Keratinocyte (primary cell): ENCODE measurements around the gene BTRC. TPM values are rescaled to one million over a fixed set of nuclear protein-coding genes. Genes with fewer than 3 reads are reported as not detected.
A peak's percentile ranks its signal among the peaks of the same experiment; 100 is the strongest.

Experiments used
- DNase-seq: peaks from one replicate; pipeline ENCODE4 v3.0.0-alpha.2; 2011; ENCODE audit warnings: low read depth, missing footprints, low spot score
- FAIRE-seq: peaks from 2 replicates; lab custom pipeline; 2011; peaks lifted over from hg19 to GRCh38; lab: Jason Lieb, UNC
- H2AFZ ChIP-seq: 2 replicates; pipeline ENCODE4 v1.6.0; 2012; ENCODE audit warnings: low read length, control low read depth, inconsistent platforms; ENCODE audit not compliant: control insufficient read depth
- H3K27ac ChIP-seq: 2 replicates; pipeline ENCODE4 v1.5.1; 2011; ENCODE audit warnings: low read length; ENCODE audit not compliant: control insufficient read depth, insufficient read depth
- H3K27me3 ChIP-seq: 3 replicates; pipeline ENCODE4 v1.6.0; 2011; ENCODE audit warnings: low read length; ENCODE audit not compliant: control insufficient read depth, insufficient read depth; ENCODE audit errors: extremely low read depth
- H3K36me3 ChIP-seq, 2 experiments: 2 replicates in 1 of 2; 3 replicates in 1 of 2; pipeline ENCODE4 v1.5.1; 2011; ENCODE audit warnings: low read length in 2 of 2, mild to moderate bottlenecking in 1 of 2; ENCODE audit not compliant: control insufficient read depth in 2 of 2, insufficient read depth in 2 of 2; ENCODE audit errors: extremely low read depth in 1 of 2
- H3K4me1 ChIP-seq: 3 replicates; pipeline ENCODE4 v1.5.1; 2011; ENCODE audit warnings: low read length; ENCODE audit not compliant: control insufficient read depth, insufficient read depth; ENCODE audit errors: extremely low read depth
- H3K4me2 ChIP-seq: 3 replicates; pipeline ENCODE4 v1.6.0; 2011; ENCODE audit warnings: low read depth, low read length; ENCODE audit not compliant: control insufficient read depth, insufficient read depth; ENCODE audit errors: extremely low read depth
- H3K4me3 ChIP-seq, 3 experiments: fragments of 200-600 bp in 1 of 3; sonication (generic) in 1 of 3; 2 replicates in 2 of 3; 3 replicates in 1 of 3; pipeline ENCODE4 v1.5.1; 2011 to 2016; ENCODE audit warnings: low read length in 3 of 3, mild to moderate bottlenecking in 3 of 3, control low read depth in 2 of 3, inconsistent platforms in 1 of 3, low read depth in 1 of 3, mixed read lengths in 1 of 3, mixed run types in 1 of 3, moderate library complexity in 1 of 3; ENCODE audit not compliant: control insufficient read depth in 2 of 3, insufficient read depth in 2 of 3; ENCODE audit errors: extremely low read depth in 1 of 3
- H3K79me2 ChIP-seq: 2 replicates; pipeline ENCODE4 v1.6.0; 2012; ENCODE audit warnings: low read length; ENCODE audit not compliant: control insufficient read depth, insufficient read depth
- H3K9ac ChIP-seq: 3 replicates; pipeline ENCODE4 v1.6.0; 2011; ENCODE audit warnings: low read length; ENCODE audit not compliant: control insufficient read depth, insufficient read depth; ENCODE audit errors: extremely low read depth
- H3K9me1 ChIP-seq: 3 replicates; pipeline ENCODE4 v1.6.0; 2011; ENCODE audit warnings: low read length; ENCODE audit not compliant: control insufficient read depth, insufficient read depth; ENCODE audit errors: extremely low read depth
- H3K9me3 ChIP-seq: 2 replicates; pipeline ENCODE4 v1.5.1; 2012; ENCODE audit warnings: low read depth, low read length; ENCODE audit not compliant: control insufficient read depth
- H4K20me1 ChIP-seq: 3 replicates; pipeline ENCODE4 v1.6.0; 2011; ENCODE audit warnings: low read length; ENCODE audit not compliant: control insufficient read depth, insufficient read depth; ENCODE audit errors: extremely low read depth
- CTCF ChIP-seq, 3 experiments: IDR thresholded peaks in 1 of 3; conservative IDR thresholded peaks in 1 of 3; optimal IDR thresholded peaks in 1 of 3; 2 replicates in 2 of 3; 3 replicates in 1 of 3; pipeline versions ENCODE3 to v1.5.1; 2011; ENCODE audit warnings: low read length in 3 of 3, mild to moderate bottlenecking in 3 of 3, moderate library complexity in 2 of 3, control low read depth in 1 of 3, inconsistent platforms in 1 of 3; ENCODE audit not compliant: insufficient read depth in 2 of 3; ENCODE audit errors: extremely low read depth in 1 of 3
- EZH2 ChIP-seq: IDR thresholded peaks from one replicate; pipeline ENCODE4 v1.6.1; 2012; ENCODE audit warnings: inconsistent platforms, mild to moderate bottlenecking, low read length, moderate library complexity
- dilution Hi-C: fragments of 300-500 bp; cut with MboI; formaldehyde crosslinking; loops from one replicate; pipeline ENCODE4 v1.7.0; 2020; ENCODE audit warnings: low sequenced_read_pairs; ENCODE audit not compliant: extremely low pct_ligation_motif_present
- polyA plus RNA-seq, 5 experiments: library from polyadenylated mRNA; depleted of rRNA in 3 of 5; stranded (reverse) in 3 of 5; stranded (forward) in 1 of 5; unstranded in 1 of 5; fragments of >200 nt; gene quantifications; 1 replicate in 1 of 5; 2 replicates in 3 of 5; 3 replicates in 1 of 5; pipeline versions ENCODE4 v1.2.1 to v1.2.3, GENCODE V29; 2011 to 2012; ENCODE audit warnings: missing spikeins in 2 of 5, low read depth in 1 of 5, low replicate concordance in 1 of 5

BTRC gene
- polyA plus RNA-seq, 1 donor (not counting 4 experiments of a cell fraction or from before 2014, with no cell fraction given): 21.7 TPM

DNA sequence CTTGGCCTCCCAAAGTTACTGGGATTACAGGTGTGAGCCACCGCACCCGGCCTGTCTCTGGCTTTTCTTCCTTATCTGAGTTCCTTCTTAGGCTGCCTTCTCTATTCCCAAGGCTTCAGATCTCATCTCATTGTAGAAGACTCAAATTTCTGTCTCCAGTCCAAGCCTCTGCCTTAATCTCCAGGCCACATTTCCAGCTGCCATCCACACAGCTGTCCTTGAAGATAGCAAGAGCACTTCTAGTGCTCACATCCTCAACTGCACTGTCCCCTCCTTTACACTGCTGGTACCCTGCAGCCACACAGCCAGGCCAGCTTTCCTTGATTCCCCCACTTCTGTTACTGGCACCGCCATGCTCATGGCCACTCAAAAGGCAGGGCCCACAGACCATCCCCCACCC is 198.5 kb downstream of the BTRC start:
- Histone ChIP-seq H2AFZ (no peak overlapping the region), H3K9me3 (no peaks in the 10 kb centered on the region), H3K9me1 (no peaks in the 10 kb centered on the region), H3K27me3 (no peaks in the 10 kb centered on the region), H3K79me2 (no peaks in the 10 kb centered on the region), H4K20me1 (no peaks in the 10 kb centered on the region), H3K27ac (no peak overlapping the region), H3K9ac (no peak overlapping the region), H3K4me1 (no peaks in the 10 kb centered on the region), H3K36me3 (peaks cover 0 to 4% of the 10 kb centered on the region in 2 experiments), H3K4me3 (no peak overlapping the region), H3K4me2 (no peak overlapping the region)
- DNase-seq (no peak), FAIRE-seq (no peak)
- no peak for TF ChIP-seq EZH2
- no peak for TF ChIP-seq CTCF (optimal IDR thresholded peaks at IDR 0.05 in 1 of 3, IDR thresholded peaks at IDR 0.05 in 1 of 3, conservative IDR thresholded peaks at IDR 0.05 in 1 of 3; ENCODE audit: extremely low read depth in 1 of 3, insufficient read depth in 2 of 3, low read length in 3 of 3)
- dilution Hi-C loops: no loop called here

DNA sequence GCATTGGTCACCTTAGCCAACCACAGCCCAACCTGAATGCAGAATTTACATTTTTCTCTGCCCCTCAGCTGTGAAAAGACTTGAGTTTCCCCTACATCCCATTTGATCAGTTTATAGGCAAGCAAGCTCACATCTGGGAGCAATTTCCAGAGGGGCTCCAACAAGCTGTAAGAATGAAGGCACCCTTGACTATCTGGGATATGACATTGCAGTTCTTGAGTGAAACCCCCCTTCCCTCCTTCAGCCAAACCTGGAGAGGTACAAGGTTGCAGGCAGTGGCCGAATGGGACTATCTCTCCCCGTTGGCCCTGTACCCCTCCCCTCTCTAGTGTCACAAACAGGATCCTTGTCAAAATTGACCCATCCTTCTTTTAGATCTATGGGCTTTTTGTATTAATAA is 203.6 kb downstream of the BTRC start:
- H3K27ac ChIP-seq: no peak overlapping the region
- H3K4me1 ChIP-seq: peaks cover 14% of the 10 kb centered on the region
- H3K27me3 ChIP-seq: no peaks in the 10 kb centered on the region
- H3K4me2 ChIP-seq: peak overlapping the region; percentile 64
- no peak overlapping the region for H3K4me3 ChIP-seq
- H3K9ac ChIP-seq: no peak overlapping the region
- H2AFZ ChIP-seq: no peak overlapping the region
- no peaks in the 10 kb centered on the region for H4K20me1 ChIP-seq
- peaks cover 0 to 4% of the 10 kb centered on the region in 2 experiments for H3K36me3 ChIP-seq
- no peaks in the 10 kb centered on the region for H3K9me3 ChIP-seq
- FAIRE-seq (peak; percentile 13), DNase-seq (no peak)
- no peak for TF ChIP-seq EZH2
- no peak for TF ChIP-seq CTCF (optimal IDR thresholded peaks at IDR 0.05 in 1 of 3, IDR thresholded peaks at IDR 0.05 in 1 of 3, conservative IDR thresholded peaks at IDR 0.05 in 1 of 3; ENCODE audit: extremely low read depth in 1 of 3, insufficient read depth in 2 of 3, low read length in 3 of 3)
- no peaks in the 10 kb centered on the region for H3K79me2 ChIP-seq
- H3K9me1 ChIP-seq: no peaks in the 10 kb centered on the region
- dilution Hi-C loops: no loop called here
